DMS79 treated with DMSO at 0.1 percent for 48 hours (cell line): Measurements from ENCODE around the gene EDEM2.
"Not testable (repeated sequence)": the region's sequence is repeated elsewhere in the genome, so short reads cannot be mapped to it uniquely, and the experiment has no call there.

ENCODE experiments used
- DNase-seq: peaks from one replicate; lab custom pipeline; 2025; lab: John Stamatoyannopoulos, UW

EDEM2 gene

GRCh38 chr20:35171438-35171752 is 24.3 kb upstream of the EDEM2 start:
- no peak for DNase-seq

GRCh38 chr20:35168701-35169409 is 21.7 kb upstream of the EDEM2 start:
- not testable (repeated sequence) for DNase-seq

GRCh38 chr20:35167787-35168186 is 20.7 kb upstream of the EDEM2 start:
- DNase-seq: no peak

GRCh38 chr20:35166242-35166830 is 19.2 kb upstream of the EDEM2 start:
- no peak for DNase-seq

- DNase-seq: no peak
Measured at GRCh38 chr20:35165221-35166185, 18.4 kb upstream of the EDEM2 start.

- DNase-seq: not testable (repeated sequence)
Measured at GRCh38 chr20:35164531-35164930, 17.4 kb upstream of the EDEM2 start.

GRCh38 chr20:35160341-35160740 is 13.2 kb upstream of the EDEM2 start:
- not testable (repeated sequence) for DNase-seq

- no peak for DNase-seq
Measured at GRCh38 chr20:35156978-35157377, 9.8 kb upstream of the EDEM2 start.

- DNase-seq: no peak
Measured at GRCh38 chr20:35155936-35156335, 8.8 kb upstream of the EDEM2 start.

GRCh38 chr20:35151736-35152135 is 4.6 kb upstream of the EDEM2 start:
- DNase-seq: no peak

GRCh38 chr20:35150846-35151579 is 3.9 kb upstream of the EDEM2 start:
- no peak for DNase-seq

- not testable (repeated sequence) for DNase-seq
Measured at GRCh38 chr20:35147575-35148071, 487 bp upstream of the EDEM2 start.

- DNase-seq: no peak
Measured at GRCh38 chr20:35146299-35146919, 727 bp downstream of the EDEM2 start.

GRCh38 chr20:35145141-35145564 is 2.0 kb downstream of the EDEM2 start:
- peak; percentile 64 for DNase-seq

GRCh38 chr20:35144694-35145093 is 2.4 kb downstream of the EDEM2 start:
- no peak for DNase-seq

GRCh38 chr20:35135867-35136586 is 11.1 kb downstream of the EDEM2 start:
- no peak for DNase-seq

GRCh38 chr20:35134880-35135279 is 12.3 kb downstream of the EDEM2 start:
- no peak for DNase-seq

GRCh38 chr20:35134472-35134871 is 12.7 kb downstream of the EDEM2 start:
- no peak for DNase-seq

GRCh38 chr20:35133735-35134134 is 13.4 kb downstream of the EDEM2 start:
- no peak for DNase-seq

- no peak for DNase-seq
Measured at GRCh38 chr20:35133031-35133430, 14.1 kb downstream of the EDEM2 start.

- no peak for DNase-seq
Measured at GRCh38 chr20:35131934-35132333, 15.2 kb downstream of the EDEM2 start.
